ENCODE data around the gene CSRP1. TPM values are rescaled to one million over a fixed set of nuclear protein-coding genes. Genes with fewer than 3 reads are reported as not detected.

CSRP1 gene
- total and polyA plus RNA-seq, 2 experiments from 2014 or later, result 5.8 to 29.9 TPM

DNA sequence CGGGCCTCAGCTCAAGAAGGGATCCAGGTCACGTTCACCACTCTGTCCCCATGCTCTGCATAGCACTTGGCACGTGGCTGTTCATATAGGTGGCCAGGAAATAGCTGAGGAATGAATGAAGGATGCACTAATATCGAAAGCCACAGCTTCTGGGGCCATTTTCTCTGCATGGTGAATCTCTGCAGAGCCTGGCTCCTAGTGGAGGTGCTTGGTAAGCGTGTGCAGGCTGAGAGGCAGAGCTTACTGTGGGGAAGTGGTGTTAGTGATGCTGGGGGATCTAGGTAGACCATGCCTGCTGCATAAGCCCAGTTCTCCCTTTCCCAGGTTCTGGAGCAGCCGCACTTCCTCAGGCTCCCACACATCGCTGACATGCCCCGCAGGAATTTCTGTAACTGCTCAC is 8.3 kb downstream of the CSRP1 start (continued):
- TF ChIP-seq, protein P1, sequence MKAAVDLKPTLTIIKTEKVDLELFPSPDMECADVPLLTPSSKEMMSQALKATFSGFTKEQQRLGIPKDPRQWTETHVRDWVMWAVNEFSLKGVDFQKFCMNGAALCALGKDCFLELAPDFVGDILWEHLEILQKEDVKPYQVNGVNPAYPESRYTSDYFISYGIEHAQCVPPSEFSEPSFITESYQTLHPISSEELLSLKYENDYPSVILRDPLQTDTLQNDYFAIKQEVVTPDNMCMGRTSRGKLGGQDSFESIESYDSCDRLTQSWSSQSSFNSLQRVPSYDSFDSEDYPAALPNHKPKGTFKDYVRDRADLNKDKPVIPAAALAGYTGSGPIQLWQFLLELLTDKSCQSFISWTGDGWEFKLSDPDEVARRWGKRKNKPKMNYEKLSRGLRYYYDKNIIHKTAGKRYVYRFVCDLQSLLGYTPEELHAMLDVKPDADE (IDR thresholded peaks at IDR 0.05), result no peak

GRCh38 chr1:201497935-201498509 is 8.9 kb downstream of the CSRP1 start:
- Mint-ChIP-seq H3K4me1 (peaks cover 35% of the 10 kb centered on the region), H3K27ac (no peak overlapping the region), H3K9me3 (peaks cover 2% of the 10 kb centered on the region; the same call in 1 of the 3 replicates), H3K27me3 (ENCODE audit: insufficient read depth, low read depth, poor library complexity) (peaks cover 4% of the 10 kb centered on the region), H3K36me3 (ENCODE audit: low read depth) (peaks cover 8% of the 10 kb centered on the region), H3K4me3 (no peak overlapping the region)
- TF ChIP-seq ZNF462 (CRISPR knock-in tag; IDR thresholded peaks at IDR 0.05) (no peak), JUNB (IDR thresholded peaks at IDR 0.05; ENCODE audit: unreplicated experiment) (no peak), ZNF331 (CRISPR knock-in tag; IDR thresholded peaks at IDR 0.05; ENCODE audit: low read depth) (no peak), ZNF114 (CRISPR knock-in tag; IDR thresholded peaks at IDR 0.05) (no peak), NANOG (IDR thresholded peaks at IDR 0.05; ENCODE audit: borderline replicate concordance) (no peak), STAT1 (IDR thresholded peaks at IDR 0.05; ENCODE audit: unreplicated experiment) (no peak)
- TF ChIP-seq, protein P1 (IDR thresholded peaks at IDR 0.05), result no peak
- Histone ChIP-seq H3K4me3 (no peak overlapping the region), H3K27me3 (ENCODE audit: insufficient read depth) (no peaks in the 10 kb centered on the region), H4K20me1 (replicated peaks; ENCODE audit: insufficient read depth) (no peaks in the 10 kb centered on the region), H3K79me2 (replicated peaks; ENCODE audit: insufficient read depth) (no peaks in the 10 kb centered on the region), H3K9me2 (ENCODE audit: insufficient read depth) (no peaks in the 10 kb centered on the region), H3F3A (replicated peaks; ENCODE audit: low read depth) (no peaks in the 10 kb centered on the region), H2AFZ (no peak overlapping the region), H3K4me2 (no peak overlapping the region), H3K4me1 (ENCODE audit: insufficient read depth) (peaks cover 22% of the 10 kb centered on the region), H3K27ac (ENCODE audit: low read depth) (no peak overlapping the region), H3K36me3 (ENCODE audit: insufficient read depth) (no peaks in the 10 kb centered on the region)
- ATAC-seq (no peak), DNase-seq (ENCODE audit: low spot score) (no peak)
